GM12875 (cell line): ENCODE data around the gene ALDH2.
"Not testable (repeated sequence)": the region's sequence is repeated elsewhere in the genome, so short reads cannot be mapped to it uniquely, and the experiment has no call there.

Experiments used
- H3K4me3 ChIP-seq: one replicate; pipeline ENCODE4 v1.5.1; 2011; ENCODE audit warnings: low read depth, low read length, control low read depth
- CTCF ChIP-seq: IDR thresholded peaks from 2 replicates; pipeline ENCODE4 v1.5.1; 2011; ENCODE audit warnings: low read depth, mild to moderate bottlenecking, control low read depth, inconsistent platforms, low read length, moderate library complexity, borderline replicate concordance; ENCODE audit not compliant: insufficient read depth

Gene ALDH2

GRCh38 chr12:111823891-111824290, 57.2 kb downstream of the ALDH2 start:
- no peak for TF ChIP-seq CTCF
- no peak overlapping the region for H3K4me3 ChIP-seq

GRCh38 chr12:111824312-111824711, 57.6 kb downstream of the ALDH2 start:
- 0 out of 2 replicates have a peak, but pooled peaks have one; percentile 9 for TF ChIP-seq CTCF
- H3K4me3 ChIP-seq: not testable (repeated sequence)

GRCh38 chr12:111825509-111825908, 58.8 kb downstream of the ALDH2 start:
- no peak overlapping the region for H3K4me3 ChIP-seq
- TF ChIP-seq CTCF: no peak

- no peak for TF ChIP-seq CTCF
Measured at GRCh38 chr12:111826316-111826715, 59.6 kb downstream of the ALDH2 start.

GRCh38 chr12:111826992-111827391, 60.3 kb downstream of the ALDH2 start:
- no peak for TF ChIP-seq CTCF
- no peak overlapping the region for H3K4me3 ChIP-seq

More at GRCh38 chr12:111826316-111826715, 59.6 kb downstream of the ALDH2 start:
- H3K4me3 ChIP-seq: no peak overlapping the region

- TF ChIP-seq CTCF: no peak
- no peak overlapping the region for H3K4me3 ChIP-seq
Measured at GRCh38 chr12:111827907-111828306, 61.2 kb downstream of the ALDH2 start.

- no peak overlapping the region for H3K4me3 ChIP-seq
- TF ChIP-seq CTCF: no peak
Measured at GRCh38 chr12:111828338-111828979, 61.7 kb downstream of the ALDH2 start.

GRCh38 chr12:111829635-111830034, 62.9 kb downstream of the ALDH2 start:
- not testable (repeated sequence) for H3K4me3 ChIP-seq

- H3K4me3 ChIP-seq: not testable (repeated sequence)
Measured at GRCh38 chr12:111834740-111835386, 68.1 kb downstream of the ALDH2 start.

- H3K4me3 ChIP-seq: not testable (repeated sequence)
Measured at GRCh38 chr12:111835531-111836181, 68.9 kb downstream of the ALDH2 start.
